ENCODE measurements around the gene BDKRB2.

GRCh38 chr14:96287856-96288255, 83.2 kb downstream of the BDKRB2 start:
- no peak for TF ChIP-seq CTCF (IDR thresholded peaks at IDR 0.05; ENCODE audit: poor library complexity)
- TF ChIP-seq EZH2 (IDR thresholded peaks at IDR 0.05; ENCODE audit: borderline replicate concordance): no peak
- no peak for TF ChIP-seq EZH2phosphoT487 (IDR thresholded peaks at IDR 0.05; ENCODE audit: low read depth, severe bottlenecking, unreplicated experiment)
